ENCODE measurements around the gene EGLN2. TPM values are rescaled to one million over a fixed set of nuclear protein-coding genes. Genes with fewer than 3 reads are reported as not detected.
"Not testable (repeated sequence)": the region's sequence is repeated elsewhere in the genome, so short reads cannot be mapped to it uniquely, and the experiment has no call there.

EGLN2 gene
- polyA plus RNA-seq, 3 donors: 30.5 to 121 (median 93.1) TPM

DNA sequence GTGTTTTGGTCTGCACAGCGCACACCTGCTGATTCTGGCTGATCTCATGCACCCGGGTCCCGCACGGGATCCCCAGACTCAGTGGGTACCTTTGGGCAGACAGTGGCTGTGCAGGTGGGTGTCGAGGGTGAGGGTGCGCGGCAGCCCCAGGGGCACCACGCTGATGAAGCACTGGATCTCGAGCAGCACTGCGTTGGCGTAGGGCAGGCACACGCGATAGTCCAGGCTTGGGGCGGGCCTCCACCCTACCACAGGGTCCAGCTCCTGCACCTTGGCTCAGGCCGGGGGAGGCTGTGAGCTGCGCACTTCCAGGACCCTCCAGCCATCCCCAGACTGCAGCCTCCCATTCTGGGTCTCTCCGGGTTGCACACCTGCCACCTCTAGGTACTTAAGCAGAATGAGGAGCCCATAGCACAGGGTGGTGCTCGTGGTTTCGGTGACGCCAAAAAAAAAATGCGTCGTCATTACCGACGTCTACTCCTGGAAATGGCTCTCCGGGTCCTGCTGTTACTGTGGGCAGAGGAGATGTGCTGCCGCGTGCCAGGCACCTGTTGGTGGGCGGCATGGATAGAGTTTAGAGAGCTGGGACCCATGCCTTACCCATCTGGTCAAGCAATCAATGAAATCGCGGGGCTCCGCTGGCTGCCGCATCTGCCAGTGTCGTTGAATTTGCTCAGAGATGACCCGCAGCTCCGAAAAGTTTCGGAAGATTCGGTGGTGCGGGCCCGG lies 10.5 kb downstream of the EGLN2 start:
- WGBS, 3 donors: 89 to 94% (median 91%) methylated on average over 39 of the region's 39 CpGs
- H3K27ac ChIP-seq (ENCODE audit: low read depth, low read length): no peak overlapping the region

DNA sequence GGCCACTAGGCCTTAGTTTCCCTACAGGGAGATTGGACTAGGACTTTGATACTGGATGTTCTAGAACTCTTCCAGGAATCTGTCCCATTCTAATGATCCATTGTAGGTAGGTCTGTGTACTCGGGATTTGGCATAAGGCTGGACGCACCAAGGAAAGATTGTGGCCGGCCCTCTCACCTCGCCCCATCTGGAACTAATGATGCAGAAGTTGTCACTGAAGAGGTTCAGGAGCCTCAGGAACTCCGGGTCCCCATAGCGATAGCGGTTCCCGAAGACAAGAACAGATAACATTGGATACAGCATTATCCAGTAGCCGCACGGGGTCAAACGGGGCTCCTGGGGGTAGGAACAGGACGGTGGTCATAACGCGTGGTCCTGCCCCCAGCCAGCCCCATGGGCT lies 11.2 kb downstream of the EGLN2 start:
- 58 to 77% (median 65%) methylated on average over 9 to 14 of the region's 14 CpGs for WGBS, 3 donors
- H3K27ac ChIP-seq (ENCODE audit: low read depth, low read length): no peak overlapping the region

DNA sequence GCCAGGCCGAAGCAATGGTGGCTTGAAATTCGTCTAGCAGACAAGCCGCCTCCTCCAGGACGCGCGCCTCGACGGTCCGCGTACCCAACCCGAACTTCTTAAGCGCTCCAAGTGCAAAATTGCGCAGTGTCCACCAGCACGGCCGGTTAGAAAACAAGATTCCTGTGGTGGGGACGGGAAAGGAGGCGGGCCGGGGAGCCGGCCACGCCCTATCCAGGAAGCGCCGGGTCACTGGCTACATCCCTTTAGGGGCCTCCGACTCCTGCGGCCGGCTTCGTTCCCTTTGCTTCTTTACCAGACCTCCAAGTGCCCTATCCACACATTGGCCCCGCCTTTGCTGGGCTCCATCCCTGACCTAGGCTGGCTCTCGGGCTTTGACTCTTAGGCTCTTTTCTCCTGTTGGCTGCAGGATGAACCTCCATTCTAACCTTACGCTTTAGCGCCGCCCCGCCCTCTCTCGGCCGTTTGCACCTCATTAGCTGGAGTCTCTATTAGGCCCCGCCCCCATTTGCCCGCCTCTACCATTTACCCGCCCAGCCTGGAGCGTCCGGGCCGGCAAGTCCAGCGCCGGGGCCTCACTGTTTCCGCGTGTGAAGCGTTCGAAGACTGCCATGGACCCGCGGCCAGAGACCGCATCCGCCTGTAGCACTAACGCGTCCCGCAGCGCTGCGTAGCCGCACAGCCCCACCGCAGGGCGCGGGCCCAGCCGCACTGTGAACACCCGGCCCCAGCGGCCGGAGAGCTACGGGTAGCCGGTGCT lies 11.8 kb downstream of the EGLN2 start:
- 2 to 12% (median 4%) methylated on average over 45 to 62 of the region's 65 CpGs for WGBS, 3 donors
- H3K27ac ChIP-seq (ENCODE audit: low read depth, low read length): not testable (repeated sequence)

DNA sequence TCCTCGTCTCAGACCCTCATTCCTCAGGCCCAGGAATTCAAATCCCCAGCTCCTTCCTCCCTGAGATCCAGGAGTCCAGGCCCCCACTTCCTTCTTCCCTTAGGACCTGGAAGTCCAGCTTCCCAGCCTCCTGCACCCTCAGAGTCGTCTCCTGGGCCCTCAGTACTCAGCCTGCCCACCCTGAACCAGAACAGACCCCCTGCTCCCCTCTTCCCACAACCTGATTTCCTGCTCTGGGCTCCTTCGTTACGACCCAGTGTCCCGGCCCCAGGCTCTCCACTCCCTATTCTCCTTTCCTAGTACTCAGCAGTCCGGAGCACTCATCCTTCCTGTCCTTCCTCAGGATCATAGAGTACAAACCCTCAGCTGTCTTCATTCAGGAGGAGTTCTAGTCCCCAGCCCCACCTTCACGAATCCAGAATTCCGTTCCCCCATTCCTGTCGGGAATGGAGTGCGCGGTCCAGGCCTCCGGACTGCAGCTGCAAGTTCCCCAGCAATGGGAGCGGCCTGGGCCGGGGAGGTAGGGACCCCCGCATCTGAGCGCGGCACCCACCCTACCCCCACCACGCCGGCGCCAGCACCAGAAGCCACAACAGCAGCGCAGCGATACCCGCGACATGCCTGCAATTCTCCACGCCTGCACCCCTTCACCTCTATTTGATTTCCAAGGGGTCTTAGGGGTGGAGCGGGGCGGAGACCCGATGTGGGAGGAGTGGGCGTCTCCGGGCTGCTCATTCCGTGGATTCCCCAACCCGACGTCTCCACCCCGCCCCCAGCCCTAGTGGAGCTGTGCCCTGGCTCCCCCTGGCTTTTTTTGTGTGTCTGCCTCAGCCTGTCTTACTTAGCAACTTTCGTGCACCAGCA lies 12.7 kb downstream of the EGLN2 start:
- no peak overlapping the region for H3K27ac ChIP-seq (ENCODE audit: low read depth, low read length)
- 19 to 52% (median 25%) methylated on average over 32 to 35 of the region's 35 CpGs for WGBS, 3 donors

DNA sequence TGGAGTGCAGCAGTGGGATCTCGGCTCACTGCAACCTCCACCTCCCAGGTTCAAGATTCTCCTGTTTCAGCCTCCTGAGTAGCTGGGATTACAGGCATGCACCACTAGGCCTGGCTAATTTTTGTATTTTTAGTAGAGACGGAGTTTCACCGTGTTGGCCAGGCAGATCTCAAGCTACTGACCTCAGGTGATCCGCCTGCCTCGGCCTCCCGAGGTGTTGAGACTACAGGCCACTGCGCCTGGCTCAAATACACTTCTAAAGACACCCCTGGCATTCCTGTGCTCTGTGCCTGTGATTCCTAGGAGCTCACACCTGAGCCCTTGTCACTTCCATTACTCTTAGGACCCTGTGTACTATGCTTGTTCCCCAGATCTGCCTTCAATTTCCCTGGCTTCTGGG lies 13.6 kb downstream of the EGLN2 start:
- WGBS, 3 donors: 89 to 90% (median 89%) methylated on average over 7 of the region's 7 CpGs
- not testable (repeated sequence) for H3K27ac ChIP-seq (ENCODE audit: low read depth, low read length)

DNA sequence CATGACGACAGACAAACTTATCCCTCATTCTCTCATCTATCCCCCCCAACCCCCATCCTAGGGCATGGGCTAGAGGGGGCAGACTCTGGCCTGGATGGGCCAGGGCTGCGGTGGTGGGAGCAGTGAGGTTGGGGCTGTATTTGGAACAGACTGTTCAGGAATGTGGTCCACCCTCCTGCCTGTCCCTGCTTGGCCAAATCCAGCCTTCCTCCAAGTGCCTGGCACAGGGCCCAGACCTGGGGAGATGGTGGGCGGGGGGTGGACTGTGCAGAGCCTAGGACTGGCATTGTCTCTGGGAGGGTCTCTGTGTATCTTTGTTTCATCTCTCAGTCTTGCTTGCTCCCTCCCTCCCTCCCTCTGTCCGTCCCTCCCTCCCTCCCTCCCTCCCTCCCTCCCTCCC lies 14.2 kb downstream of the EGLN2 start:
- no peak overlapping the region for H3K27ac ChIP-seq (ENCODE audit: low read depth, low read length)

DNA sequence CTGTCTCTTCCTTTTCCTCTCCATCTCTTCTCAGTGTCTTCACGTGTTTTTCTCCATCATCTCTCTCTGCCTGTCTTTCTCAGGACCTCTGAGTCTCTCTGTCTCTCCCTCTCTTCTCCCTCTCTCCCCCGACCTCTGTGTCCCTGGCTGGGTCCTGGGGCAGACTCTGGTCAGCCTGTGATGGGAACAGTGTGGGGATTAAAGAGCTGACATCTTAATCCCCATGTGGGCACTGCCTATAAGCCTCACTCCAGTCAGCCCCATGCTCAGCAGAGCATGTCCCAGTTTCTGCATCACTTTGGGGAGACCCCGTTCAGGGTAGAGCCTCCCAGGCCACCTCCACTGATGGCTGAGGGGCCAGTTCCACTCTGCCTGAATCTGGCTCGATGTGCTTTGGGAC lies 16.2 kb downstream of the EGLN2 start:
- 63 to 84% (median 67%) methylated on average over 4 of the region's 4 CpGs for WGBS, 3 donors
- no peak overlapping the region for H3K27ac ChIP-seq (ENCODE audit: low read depth, low read length)

More for the DNA sequence above, 14.2 kb downstream of the EGLN2 start:
- 30 to 56% (median 33%) methylated on average over 4 of the region's 4 CpGs for WGBS, 3 donors

DNA sequence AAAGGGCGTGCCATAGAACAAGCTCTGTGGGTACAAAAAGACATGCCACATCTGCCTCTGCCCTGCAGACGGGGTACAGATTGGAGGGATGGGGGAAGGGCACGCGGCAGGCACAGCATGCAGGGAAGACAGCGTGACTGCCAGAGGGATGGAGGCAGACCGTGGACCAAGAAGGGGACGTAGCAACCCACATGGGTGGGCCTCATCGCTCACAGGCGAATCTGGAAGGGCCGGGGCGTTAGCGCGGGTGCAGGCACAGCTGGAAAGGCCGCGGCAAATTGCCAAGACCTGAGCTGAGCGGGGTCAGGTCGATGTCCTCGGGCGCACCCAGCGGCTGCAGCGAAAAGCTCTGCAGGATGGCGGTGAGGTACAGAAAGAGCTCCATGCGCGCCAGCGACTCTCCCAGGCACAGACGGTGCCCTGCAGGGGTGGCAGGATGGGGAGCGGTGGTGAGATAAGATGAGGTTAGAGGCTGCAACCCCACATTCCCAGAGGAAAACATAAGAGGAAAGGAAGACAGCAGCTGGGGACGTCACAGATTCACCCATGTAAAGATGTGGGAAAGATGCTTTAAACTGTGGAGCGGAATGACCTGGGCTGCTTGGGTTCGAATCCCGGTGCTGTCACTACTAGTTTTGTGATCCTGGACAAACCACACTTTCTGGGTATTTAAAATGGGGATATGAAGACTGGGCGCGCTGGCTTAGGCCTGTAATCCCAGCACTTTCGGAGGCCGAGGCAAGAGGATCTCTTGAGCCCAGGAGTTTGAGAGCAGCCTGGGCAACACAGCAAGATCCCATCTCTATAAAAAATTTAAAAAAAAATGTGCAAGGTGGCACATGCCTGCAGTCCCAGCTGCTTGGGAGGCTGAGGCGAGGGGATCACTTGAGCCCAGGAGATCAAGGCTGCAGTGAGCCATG lies 19.7 kb downstream of the EGLN2 start:
- 21 to 37% (median 26%) methylated on average over 24 to 35 of the region's 36 CpGs for WGBS, 3 donors
- H3K27ac ChIP-seq (ENCODE audit: low read depth, low read length): not testable (repeated sequence)

DNA sequence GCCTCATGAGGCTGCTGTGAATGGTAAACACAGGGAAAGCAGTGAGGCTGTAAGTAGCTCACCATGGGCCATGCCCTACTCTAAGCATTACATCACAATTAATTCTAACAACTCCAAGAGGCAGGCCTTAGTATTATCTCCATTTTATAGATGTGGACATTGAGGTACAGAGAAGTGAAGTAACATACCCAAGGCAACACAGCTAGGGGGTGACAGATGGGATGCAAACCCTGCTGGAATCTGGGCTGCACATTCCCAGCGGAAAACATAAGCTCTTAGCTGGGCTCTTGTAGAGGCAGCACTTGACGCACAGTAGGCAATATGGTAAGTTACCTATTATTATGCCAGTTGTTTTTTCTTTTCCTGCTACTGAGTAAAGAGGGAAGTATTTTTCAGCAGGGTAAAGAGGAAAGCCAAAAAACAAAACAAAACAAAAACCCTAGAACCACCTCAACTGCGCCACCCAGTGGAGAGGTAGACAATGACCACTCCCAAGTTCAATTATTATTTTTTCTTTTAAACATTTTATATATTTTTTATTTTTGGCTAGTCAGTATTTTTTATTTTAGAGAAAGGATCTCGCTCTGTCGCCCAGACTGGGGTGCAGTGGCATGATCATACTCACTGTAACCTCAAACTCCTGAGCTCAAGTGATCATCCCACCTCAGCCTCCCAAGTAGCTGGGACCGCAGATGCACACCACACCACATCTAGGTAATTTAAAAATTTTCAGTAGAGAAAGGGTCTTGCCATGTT lies 20.7 kb downstream of the EGLN2 start:
- WGBS, 3 donors: 40 to 47% (median 45%) methylated on average over 6 of the region's 6 CpGs
- H3K27ac ChIP-seq (ENCODE audit: low read depth, low read length): not testable (repeated sequence)

DNA sequence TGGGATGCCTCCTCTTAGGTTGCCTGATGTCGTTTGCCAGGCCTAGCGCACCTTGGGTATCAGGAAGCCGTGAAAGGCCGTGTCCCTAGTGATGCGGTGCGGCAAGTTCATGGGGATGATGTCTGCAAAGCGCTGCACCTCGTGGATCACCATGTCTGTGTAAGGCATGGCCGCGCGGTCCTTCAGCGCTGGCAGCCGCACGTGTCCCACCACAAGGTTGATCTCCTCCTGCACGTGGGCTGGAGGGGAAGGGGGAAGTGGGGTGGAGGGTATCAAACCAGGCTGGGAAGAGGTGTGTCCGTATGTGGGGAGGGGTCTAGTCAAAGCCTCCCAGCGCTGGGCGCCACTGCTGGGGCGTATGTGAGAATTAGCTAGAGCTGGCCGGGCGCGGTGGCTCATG lies 23.2 kb downstream of the EGLN2 start:
- 88 to 91% (median 90%) methylated on average over 22 of the region's 22 CpGs for WGBS, 3 donors
- H3K27ac ChIP-seq (ENCODE audit: low read depth, low read length): no peak overlapping the region

DNA sequence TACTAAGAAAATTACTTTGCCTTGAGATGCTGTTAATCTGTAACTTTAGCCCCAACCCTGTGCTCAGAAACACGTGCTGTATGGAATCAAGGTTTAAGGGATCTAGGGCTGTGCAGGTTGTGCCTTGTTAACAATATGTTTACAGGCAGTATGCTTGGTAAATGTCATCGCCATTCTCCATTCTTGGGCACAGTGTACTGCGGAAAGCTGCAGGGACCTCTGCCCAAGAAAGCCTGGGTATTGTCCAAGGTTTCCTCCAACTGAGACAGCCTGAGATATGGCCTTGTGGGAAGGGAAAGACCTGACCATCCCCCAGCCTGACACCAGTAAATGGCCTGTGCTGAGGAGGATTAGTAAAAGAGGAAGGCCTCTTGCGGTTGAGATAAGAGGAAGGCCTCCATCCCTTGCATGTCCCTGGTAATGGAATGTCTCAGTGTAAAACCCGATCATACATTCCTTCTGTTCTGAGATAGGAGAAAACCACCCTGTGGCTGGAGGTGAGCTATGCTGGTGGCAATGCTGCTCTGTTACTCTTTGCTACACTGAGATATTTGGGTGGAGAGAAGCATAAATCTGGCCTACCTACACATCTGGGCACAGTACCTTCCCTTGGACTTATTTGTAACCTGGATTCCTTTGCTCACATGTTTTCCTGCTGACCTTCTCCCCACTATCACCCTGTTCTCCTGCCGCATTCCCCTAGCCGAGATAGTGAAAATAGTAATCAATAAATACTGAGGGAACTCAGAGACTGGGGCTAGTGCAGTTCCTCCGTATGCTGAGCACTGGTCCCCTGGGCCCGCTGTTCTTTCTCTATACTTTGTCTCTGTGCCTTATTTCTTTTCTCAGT lies 23.9 kb downstream of the EGLN2 start:
- H3K27ac ChIP-seq (ENCODE audit: low read depth, low read length): not testable (repeated sequence)
- WGBS, 3 donors: 26 to 50% (median 49%) methylated on average over 9 of the region's 9 CpGs

DNA sequence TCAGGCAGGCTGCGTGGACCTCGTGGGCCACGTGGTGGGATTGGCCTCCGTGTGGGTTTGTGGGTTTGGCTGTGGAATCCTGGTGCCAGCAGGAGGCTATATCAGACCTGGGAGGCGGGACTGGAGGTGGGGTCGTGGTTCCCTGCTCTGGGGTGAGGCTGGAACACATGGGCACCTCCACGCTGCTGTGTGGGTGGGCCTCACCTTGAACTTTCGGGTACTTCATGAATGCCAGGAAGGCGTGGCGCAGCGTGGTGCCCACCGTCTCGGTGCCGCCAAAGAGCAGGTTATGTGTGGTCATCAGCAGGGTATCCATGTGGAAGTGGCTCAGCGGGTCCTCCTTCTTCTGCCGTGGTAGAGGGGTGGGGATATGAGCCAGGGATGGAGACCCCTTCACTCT lies 25.9 kb downstream of the EGLN2 start:
- not testable (repeated sequence) for H3K27ac ChIP-seq (ENCODE audit: low read depth, low read length)
- WGBS, 3 donors: 87 to 90% (median 87%) methylated on average over 16 of the region's 16 CpGs

DNA sequence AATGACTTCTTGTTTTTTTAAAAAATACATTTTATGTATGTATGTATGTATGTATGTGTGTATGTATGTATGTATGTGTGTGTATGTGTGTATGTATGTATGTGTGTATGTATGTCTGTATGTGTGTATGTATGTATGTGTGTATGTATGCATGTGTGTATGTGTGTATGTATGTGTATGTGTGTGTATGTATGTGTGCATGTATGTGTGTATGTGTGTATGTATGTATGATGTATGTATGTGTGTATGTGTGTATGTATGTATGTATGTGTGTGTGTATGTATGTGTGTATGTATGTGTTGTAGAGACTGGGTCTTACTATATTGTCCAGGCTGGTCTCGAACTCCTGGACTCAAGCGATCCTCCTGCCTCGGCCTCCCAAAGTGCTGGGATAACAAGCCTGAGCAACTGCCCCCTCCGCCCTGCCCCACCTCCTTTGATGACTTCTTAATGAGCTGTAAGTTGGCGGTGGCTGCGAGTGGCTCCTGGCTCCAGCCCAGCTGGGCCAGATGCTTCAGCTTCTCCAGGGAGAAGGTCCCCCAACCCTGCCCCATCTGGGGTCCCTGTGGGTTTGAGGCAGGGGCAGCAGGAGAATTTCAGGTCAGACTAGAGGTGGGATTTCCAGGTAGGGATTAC lies 26.6 kb downstream of the EGLN2 start:
- WGBS, 3 donors: 93 to 100% (median 94%) methylated on average over 3 to 6 of the region's 6 CpGs
- H3K27ac ChIP-seq (ENCODE audit: low read depth, low read length): not testable (repeated sequence)

DNA sequence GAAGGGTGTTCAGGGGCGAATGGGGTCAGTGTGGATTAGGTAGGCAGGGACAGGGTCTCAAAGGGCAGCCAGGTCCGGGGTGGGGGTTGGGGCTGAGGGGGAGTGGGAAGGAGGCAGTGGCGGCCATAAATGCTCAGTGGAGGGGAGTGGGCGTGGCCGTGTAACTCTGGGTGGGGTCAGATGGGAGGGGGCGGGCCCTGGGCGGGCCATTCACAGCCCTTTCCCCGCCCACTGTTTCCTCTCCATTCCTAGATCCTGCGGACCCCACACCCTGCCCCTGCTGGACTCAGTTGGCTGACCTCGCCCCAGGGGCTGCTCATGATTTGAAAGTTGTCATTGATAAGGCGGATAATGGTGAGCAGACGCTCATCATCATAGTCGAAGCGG lies 27.3 kb downstream of the EGLN2 start:
- H3K27ac ChIP-seq (ENCODE audit: low read depth, low read length): not testable (repeated sequence)
- WGBS, 3 donors: 82 to 90% (median 86%) methylated on average over 7 to 9 of the region's 14 CpGs

DNA sequence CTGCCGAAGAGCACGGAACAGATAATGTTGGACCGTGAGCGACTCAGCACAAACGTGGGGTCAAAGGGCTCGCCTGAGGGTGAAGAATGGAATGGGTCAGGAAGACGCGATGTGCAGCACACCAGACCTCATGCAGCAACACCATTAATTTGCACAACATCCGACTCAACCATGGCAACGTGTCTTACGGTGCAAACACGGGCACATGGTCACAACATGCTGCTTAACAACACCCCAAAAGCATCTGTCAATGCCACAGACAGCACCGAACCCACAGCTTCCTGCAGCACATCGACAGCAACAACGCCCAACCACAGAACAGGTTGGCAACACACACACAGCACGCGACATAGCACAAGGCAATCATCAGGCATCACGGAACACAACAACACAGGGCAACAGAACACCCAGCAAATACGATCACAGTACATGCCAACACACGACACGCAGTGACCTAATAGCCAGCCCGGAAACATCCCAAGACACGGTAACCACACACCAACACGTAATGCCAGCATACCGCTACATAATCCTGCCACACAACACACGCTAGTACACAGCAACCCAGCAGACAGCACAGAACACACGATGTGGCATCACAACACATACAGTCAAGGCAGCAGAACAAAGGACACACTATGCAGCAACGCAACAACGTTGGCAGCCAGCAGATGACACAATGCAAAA lies 27.9 kb downstream of the EGLN2 start:
- 64 to 91% (median 68%) methylated on average over 29 of the region's 29 CpGs for WGBS, 3 donors

More for the DNA sequence above, 27.9 kb downstream of the EGLN2 start:
- not testable (repeated sequence) for H3K27ac ChIP-seq (ENCODE audit: low read depth, low read length)

Measured in adipose tissue (tissue), 3 donors.